ENCODE results near the gene MAMDC2. TPM values are rescaled to one million over a fixed set of nuclear protein-coding genes. Genes with fewer than 3 reads are reported as not detected.

MAMDC2 gene
- total and polyA plus RNA-seq, 2 donors = 0.47 to 1.2 TPM

DNA sequence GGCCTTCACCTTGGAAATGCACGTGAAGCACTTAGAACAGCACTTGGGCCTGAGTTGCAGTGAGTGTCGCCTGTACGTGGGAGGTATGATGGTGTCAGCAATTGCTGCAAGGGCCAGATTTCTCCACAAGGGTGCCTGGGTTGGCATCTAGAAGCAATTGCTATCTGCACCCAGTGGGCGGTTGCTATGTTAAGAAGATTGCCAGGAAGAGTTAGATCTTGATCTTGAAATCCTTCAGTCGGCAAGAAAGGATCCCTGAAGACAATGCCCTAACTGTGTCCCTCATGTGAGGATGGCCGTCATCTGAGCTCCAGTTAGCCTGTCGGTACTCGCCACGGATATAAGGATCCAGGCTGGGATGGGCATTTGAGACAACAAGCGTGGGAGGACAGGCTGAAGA is 62.9 kb downstream of the MAMDC2 start:
- no peaks in the 10 kb centered on the region for H3K9me3 ChIP-seq (ENCODE audit: control insufficient read depth in 2 of 2, insufficient read depth in 1 of 2, low read length in 1 of 2)
- WGBS = 95% methylated on average over 10 of the region's 10 CpGs
- H3K27ac ChIP-seq (ENCODE audit: low read depth in 1 of 2, low read length in 1 of 2) = no peak overlapping the region
- no peak overlapping the region for H3K4me3 ChIP-seq (ENCODE audit: low read length in 2 of 2)
- no peaks in the 10 kb centered on the region for H3K36me3 ChIP-seq (ENCODE audit: control insufficient read depth in 2 of 2, insufficient read depth in 2 of 2, low read length in 1 of 2)
- no peaks in the 10 kb centered on the region for H3K27me3 ChIP-seq (ENCODE audit: control insufficient read depth in 2 of 2, insufficient read depth in 1 of 2, low read length in 1 of 2)
- no peak for DNase-seq (ENCODE audit: low read depth in 6 of 9, low spot score in 9 of 9)
- no peaks in the 10 kb centered on the region for H3K4me1 ChIP-seq (ENCODE audit: control insufficient read depth in 2 of 2, insufficient read depth in 2 of 2, low read length in 2 of 2)

DNA sequence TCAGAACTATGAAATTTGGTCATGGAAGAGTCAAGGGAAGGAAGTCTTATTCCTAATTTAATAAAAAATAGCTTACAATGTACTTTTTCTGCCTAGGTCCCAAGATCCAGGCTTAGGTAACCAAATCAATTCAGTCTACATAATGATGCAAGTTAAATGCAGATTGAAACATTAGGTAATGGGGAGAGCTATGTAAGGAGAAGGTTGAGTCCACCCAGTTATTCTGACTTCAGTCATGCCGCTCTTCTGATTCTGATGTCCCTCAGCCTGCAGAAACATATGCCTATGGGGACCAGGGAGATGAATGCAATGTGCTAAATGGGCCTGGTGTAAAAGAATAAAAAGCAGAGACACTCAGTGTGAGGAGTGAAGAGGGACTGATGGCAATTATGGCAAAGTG is 63.9 kb downstream of the MAMDC2 start:
- H3K36me3 ChIP-seq (ENCODE audit: control insufficient read depth in 2 of 2, insufficient read depth in 2 of 2, low read length in 1 of 2) = no peaks in the 10 kb centered on the region
- H3K9me3 ChIP-seq (ENCODE audit: control insufficient read depth in 2 of 2, insufficient read depth in 1 of 2, low read length in 1 of 2) = no peaks in the 10 kb centered on the region
- WGBS = 100% methylated on average over 1 of the region's 1 CpG
- H3K27me3 ChIP-seq (ENCODE audit: control insufficient read depth in 2 of 2, insufficient read depth in 1 of 2, low read length in 1 of 2) = no peaks in the 10 kb centered on the region
- DNase-seq (ENCODE audit: low read depth in 6 of 9, low spot score in 9 of 9) = no peak
- no peak overlapping the region for H3K27ac ChIP-seq (ENCODE audit: low read depth in 1 of 2, low read length in 1 of 2)
- no peaks in the 10 kb centered on the region for H3K4me1 ChIP-seq (ENCODE audit: control insufficient read depth in 2 of 2, insufficient read depth in 2 of 2, low read length in 2 of 2)
- no peak overlapping the region for H3K4me3 ChIP-seq (ENCODE audit: low read length in 2 of 2)

DNA sequence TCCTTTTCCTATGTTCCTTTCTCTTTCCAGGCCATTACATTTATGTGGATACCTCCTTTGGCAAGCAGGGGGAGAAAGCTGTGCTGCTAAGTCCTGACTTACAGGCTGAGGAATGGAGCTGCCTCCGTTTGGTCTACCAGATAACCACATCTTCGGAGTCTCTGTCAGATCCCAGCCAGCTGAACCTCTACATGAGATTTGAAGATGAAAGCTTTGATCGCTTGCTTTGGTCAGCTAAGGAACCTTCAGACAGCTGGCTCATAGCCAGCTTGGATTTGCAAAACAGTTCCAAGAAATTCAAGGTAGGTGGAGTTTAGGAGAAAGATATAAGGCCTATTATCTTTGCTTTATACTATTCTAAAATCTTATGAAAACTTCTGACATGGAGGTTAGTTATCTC is 64.5 kb downstream of the MAMDC2 start:
- H3K27me3 ChIP-seq (ENCODE audit: control insufficient read depth in 2 of 2, insufficient read depth in 1 of 2, low read length in 1 of 2) = no peaks in the 10 kb centered on the region
- H3K4me1 ChIP-seq (ENCODE audit: control insufficient read depth in 2 of 2, insufficient read depth in 2 of 2, low read length in 2 of 2) = no peaks in the 10 kb centered on the region
- no peaks in the 10 kb centered on the region for H3K36me3 ChIP-seq (ENCODE audit: control insufficient read depth in 2 of 2, insufficient read depth in 2 of 2, low read length in 1 of 2)
- H3K27ac ChIP-seq (ENCODE audit: low read depth in 1 of 2, low read length in 1 of 2) = no peak overlapping the region
- DNase-seq (ENCODE audit: low read depth in 6 of 9, low spot score in 9 of 9) = no peak
- H3K4me3 ChIP-seq (ENCODE audit: low read length in 2 of 2) = no peak overlapping the region
- no peaks in the 10 kb centered on the region for H3K9me3 ChIP-seq (ENCODE audit: control insufficient read depth in 2 of 2, insufficient read depth in 1 of 2, low read length in 1 of 2)
- WGBS = 93% methylated on average over 3 of the region's 3 CpGs

DNA sequence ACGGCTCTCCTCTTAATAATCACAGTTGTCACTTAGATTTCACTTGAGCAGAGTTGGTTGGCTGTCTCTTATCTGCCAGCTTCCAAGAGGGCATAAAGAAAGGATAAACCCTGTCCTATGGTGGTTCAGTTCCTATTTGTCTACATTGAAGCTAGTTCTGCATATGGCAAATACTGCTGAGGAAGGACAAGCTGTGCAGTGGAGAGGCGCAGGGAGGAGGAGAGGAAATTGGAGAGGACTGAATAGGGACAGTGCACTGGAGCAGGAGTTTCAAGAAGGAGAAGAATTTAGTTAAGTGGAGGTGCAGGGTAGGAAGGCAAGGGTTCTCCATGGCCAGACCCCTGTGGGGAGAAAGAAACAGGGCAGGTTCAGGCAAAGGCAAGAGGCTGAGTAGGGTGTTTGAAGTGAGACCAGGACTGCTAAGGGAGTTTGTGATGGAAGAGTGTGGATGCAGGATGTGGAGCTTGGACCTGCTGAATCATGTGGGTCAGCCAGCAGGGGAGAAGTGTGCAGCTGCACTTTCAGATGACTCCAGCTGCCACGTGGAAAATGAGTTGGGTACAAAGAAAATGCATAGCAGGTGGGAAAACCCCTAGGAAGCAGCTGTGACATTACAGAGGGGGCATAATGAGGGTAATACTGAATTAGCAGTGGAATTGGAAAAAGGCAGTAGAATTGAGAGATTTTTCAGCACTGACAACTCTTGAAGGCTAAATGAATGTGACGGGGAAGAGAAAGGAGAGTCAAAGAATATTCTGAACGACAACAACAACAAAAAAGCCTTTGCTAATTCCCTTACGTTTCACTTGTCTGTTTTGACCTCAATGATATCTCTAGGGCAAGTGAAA is 66.8 kb downstream of the MAMDC2 start:
- no peaks in the 10 kb centered on the region for H3K9me3 ChIP-seq (ENCODE audit: control insufficient read depth in 2 of 2, insufficient read depth in 1 of 2, low read length in 1 of 2)
- H3K4me1 ChIP-seq (ENCODE audit: control insufficient read depth in 2 of 2, insufficient read depth in 2 of 2, low read length in 2 of 2) = no peaks in the 10 kb centered on the region
- H3K4me3 ChIP-seq (ENCODE audit: low read length in 2 of 2) = no peak overlapping the region
- no peak overlapping the region for H3K27ac ChIP-seq (ENCODE audit: low read depth in 1 of 2, low read length in 1 of 2)
- 57% methylated on average over 6 of the region's 6 CpGs for WGBS
- no peak for DNase-seq (ENCODE audit: low read depth in 6 of 9, low spot score in 9 of 9)
- H3K36me3 ChIP-seq (ENCODE audit: control insufficient read depth in 2 of 2, insufficient read depth in 2 of 2, low read length in 1 of 2) = no peaks in the 10 kb centered on the region
- no peaks in the 10 kb centered on the region for H3K27me3 ChIP-seq (ENCODE audit: control insufficient read depth in 2 of 2, insufficient read depth in 1 of 2, low read length in 1 of 2)

DNA sequence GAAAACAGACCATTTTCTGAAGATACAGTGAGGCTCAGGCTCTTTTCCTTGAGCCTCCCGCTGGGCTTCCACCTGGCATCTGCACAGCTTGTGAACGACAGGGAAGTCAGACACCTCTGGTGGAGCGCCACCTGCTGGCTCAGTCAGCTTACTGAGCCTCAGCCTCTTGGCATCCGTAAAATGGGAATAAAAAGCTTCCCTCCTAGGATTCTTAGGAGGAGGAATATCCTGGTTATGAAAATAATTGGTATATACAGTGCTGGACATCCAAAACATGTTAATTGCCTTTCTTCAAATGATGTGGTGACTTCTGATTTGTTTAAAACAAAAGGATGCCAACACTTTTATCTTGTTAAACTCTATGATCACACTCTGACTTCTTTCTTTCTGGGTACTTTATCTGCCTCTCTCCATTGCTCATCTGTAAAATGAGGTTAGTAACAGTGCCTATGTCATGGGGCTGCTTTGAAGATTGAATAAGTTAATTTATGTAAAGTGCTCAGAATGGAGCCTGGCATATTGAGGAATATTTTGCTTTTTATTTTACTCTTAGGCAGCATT is 67.5 kb downstream of the MAMDC2 start:
- WGBS = 27% methylated on average over 4 of the region's 4 CpGs
- no peak overlapping the region for H3K4me3 ChIP-seq (ENCODE audit: low read length in 2 of 2)
- DNase-seq (ENCODE audit: low read depth in 6 of 9, low spot score in 9 of 9) = peak in 4 of 9 donors; percentile 13 to 43 (median 28)
- H3K27me3 ChIP-seq (ENCODE audit: control insufficient read depth in 2 of 2, insufficient read depth in 1 of 2, low read length in 1 of 2) = no peaks in the 10 kb centered on the region
- no peaks in the 10 kb centered on the region for H3K4me1 ChIP-seq (ENCODE audit: control insufficient read depth in 2 of 2, insufficient read depth in 2 of 2, low read length in 2 of 2)
- no peaks in the 10 kb centered on the region for H3K9me3 ChIP-seq (ENCODE audit: control insufficient read depth in 2 of 2, insufficient read depth in 1 of 2, low read length in 1 of 2)
- H3K36me3 ChIP-seq (ENCODE audit: control insufficient read depth in 2 of 2, insufficient read depth in 2 of 2, low read length in 1 of 2) = no peaks in the 10 kb centered on the region
- no peak overlapping the region for H3K27ac ChIP-seq (ENCODE audit: low read depth in 1 of 2, low read length in 1 of 2)

DNA sequence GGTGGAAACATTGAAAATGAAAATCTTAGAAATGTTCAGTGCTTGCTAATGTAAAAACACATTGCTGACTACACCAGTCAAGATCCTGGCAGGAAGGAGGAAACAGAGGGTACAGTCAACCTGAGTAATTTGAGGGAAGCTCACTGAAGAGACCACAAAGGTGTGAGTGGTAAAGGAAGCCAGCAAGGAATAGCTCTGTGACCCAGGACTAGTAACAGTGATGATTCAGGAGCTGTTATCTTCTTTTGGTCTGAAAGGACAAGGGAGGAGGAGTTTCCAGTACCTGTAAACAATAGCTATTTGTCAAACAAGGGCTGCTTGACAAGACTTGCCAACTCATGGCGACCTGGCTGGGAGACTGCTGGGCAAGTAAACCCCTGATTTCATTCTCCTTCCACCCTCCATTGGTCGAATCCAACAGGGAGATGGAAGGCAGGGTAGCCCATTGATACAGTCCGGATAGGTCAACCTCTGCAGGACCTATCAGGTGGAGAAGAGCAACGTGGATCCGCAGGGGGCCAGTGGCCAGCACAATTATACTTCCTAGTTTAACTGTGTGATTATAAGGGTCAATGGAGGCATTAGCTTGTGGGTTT is 68.1 kb downstream of the MAMDC2 start:
- no peaks in the 10 kb centered on the region for H3K27me3 ChIP-seq (ENCODE audit: control insufficient read depth in 2 of 2, insufficient read depth in 1 of 2, low read length in 1 of 2)
- H3K4me1 ChIP-seq (ENCODE audit: control insufficient read depth in 2 of 2, insufficient read depth in 2 of 2, low read length in 2 of 2) = no peaks in the 10 kb centered on the region
- no peak overlapping the region for H3K4me3 ChIP-seq (ENCODE audit: low read length in 2 of 2)
- H3K9me3 ChIP-seq (ENCODE audit: control insufficient read depth in 2 of 2, insufficient read depth in 1 of 2, low read length in 1 of 2) = no peaks in the 10 kb centered on the region
- H3K27ac ChIP-seq (ENCODE audit: low read depth in 1 of 2, low read length in 1 of 2) = no peak overlapping the region
- no peaks in the 10 kb centered on the region for H3K36me3 ChIP-seq (ENCODE audit: control insufficient read depth in 2 of 2, insufficient read depth in 2 of 2, low read length in 1 of 2)
- DNase-seq (ENCODE audit: low read depth in 6 of 9, low spot score in 9 of 9) = no peak
- 77% methylated on average over 5 of the region's 5 CpGs for WGBS

DNA sequence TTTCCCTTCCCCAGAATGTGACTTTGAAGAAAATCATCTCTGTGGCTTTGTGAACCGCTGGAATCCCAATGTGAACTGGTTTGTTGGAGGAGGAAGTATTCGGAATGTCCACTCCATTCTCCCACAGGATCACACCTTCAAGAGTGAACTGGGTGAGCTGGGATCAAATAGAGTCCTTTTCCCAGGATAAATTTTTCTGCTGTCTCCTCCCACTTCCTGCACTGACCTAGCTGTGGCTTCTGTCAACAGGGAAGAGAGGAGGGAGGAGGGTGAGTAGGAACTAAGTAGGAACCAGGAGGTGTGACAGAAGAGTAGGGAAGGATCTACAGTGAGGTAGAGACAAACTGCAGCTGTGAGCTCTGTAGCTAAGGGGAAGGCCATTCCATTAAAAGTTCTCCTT is 69.3 kb downstream of the MAMDC2 start:
- H3K27ac ChIP-seq (ENCODE audit: low read depth in 1 of 2, low read length in 1 of 2) = no peak overlapping the region
- WGBS = 99% methylated on average over 2 of the region's 2 CpGs

DNA sequence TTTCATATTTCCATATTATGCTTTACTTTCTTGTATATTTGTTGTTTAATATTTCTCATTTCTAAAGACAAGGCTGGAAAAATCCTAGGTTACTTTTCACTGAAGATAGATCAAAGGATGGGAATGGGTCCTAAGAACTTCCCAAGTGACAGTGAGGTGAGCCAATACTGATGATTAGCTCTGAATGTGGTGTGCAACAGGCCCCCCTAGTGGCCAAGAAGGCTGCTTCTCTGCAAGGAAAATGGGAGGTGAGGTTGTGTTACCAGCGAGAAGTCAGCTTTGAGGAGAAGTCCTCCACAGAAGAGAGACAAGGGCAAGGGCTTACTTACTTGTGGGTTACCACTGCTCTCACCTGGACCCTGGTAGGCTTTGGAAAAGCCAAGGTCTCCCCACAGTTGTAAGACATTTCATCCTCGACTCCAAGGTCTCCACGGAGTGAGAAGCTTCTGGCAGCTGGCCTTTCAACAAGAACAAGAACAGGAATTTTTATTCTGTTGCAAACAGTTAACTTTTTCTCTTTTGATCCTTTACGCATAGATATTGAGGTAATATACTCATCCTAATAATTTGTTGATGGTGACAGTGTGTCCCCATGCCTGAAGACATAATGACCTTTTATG is 69.9 kb downstream of the MAMDC2 start:
- Histone ChIP-seq H3K4me1 (ENCODE audit: control insufficient read depth in 2 of 2, insufficient read depth in 2 of 2, low read length in 2 of 2) (no peaks in the 10 kb centered on the region), H3K27me3 (ENCODE audit: control insufficient read depth in 2 of 2, insufficient read depth in 1 of 2, low read length in 1 of 2) (no peaks in the 10 kb centered on the region), H3K9me3 (ENCODE audit: control insufficient read depth in 2 of 2, insufficient read depth in 1 of 2, low read length in 1 of 2) (no peaks in the 10 kb centered on the region), H3K36me3 (ENCODE audit: control insufficient read depth in 2 of 2, insufficient read depth in 2 of 2, low read length in 1 of 2) (no peaks in the 10 kb centered on the region), H3K27ac (ENCODE audit: low read depth in 1 of 2, low read length in 1 of 2) (no peak overlapping the region), H3K4me3 (ENCODE audit: low read length in 2 of 2) (no peak overlapping the region)
- WGBS = 80% methylated on average over 4 of the region's 4 CpGs
- peak in 2 of 9 donors; percentile 8 to 10 for DNase-seq (ENCODE audit: low read depth in 6 of 9, low spot score in 9 of 9)

More for the DNA sequence above, 69.3 kb downstream of the MAMDC2 start:
- H3K4me1 ChIP-seq (ENCODE audit: control insufficient read depth in 2 of 2, insufficient read depth in 2 of 2, low read length in 2 of 2) = no peaks in the 10 kb centered on the region
- no peak for DNase-seq (ENCODE audit: low read depth in 6 of 9, low spot score in 9 of 9)
- H3K36me3 ChIP-seq (ENCODE audit: control insufficient read depth in 2 of 2, insufficient read depth in 2 of 2, low read length in 1 of 2) = no peaks in the 10 kb centered on the region
- H3K27me3 ChIP-seq (ENCODE audit: control insufficient read depth in 2 of 2, insufficient read depth in 1 of 2, low read length in 1 of 2) = no peaks in the 10 kb centered on the region
- H3K9me3 ChIP-seq (ENCODE audit: control insufficient read depth in 2 of 2, insufficient read depth in 1 of 2, low read length in 1 of 2) = no peaks in the 10 kb centered on the region
- no peak overlapping the region for H3K4me3 ChIP-seq (ENCODE audit: low read length in 2 of 2)

DNA sequence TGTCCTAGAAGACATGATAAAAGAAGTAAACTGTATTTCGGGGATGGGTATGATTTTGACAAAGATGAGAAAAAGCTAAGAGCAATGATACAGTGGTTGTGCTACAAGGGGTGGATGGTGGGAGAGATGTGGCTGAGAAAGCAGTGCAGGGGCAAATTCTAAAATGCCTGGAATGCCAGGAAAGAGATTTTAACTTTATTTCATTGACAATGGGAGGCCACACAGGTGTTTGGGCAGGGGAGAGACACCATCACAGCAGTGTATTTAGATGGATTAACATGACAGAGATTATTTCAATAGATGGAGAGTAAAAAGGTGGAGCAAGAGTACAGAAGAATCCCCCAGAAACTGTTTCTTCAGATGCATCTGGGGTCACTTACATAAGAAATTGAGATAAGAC is 71.2 kb downstream of the MAMDC2 start:
- Histone ChIP-seq H3K27me3 (ENCODE audit: control insufficient read depth in 2 of 2, insufficient read depth in 1 of 2, low read length in 1 of 2) (no peaks in the 10 kb centered on the region), H3K4me3 (ENCODE audit: low read length in 2 of 2) (no peak overlapping the region), H3K36me3 (ENCODE audit: control insufficient read depth in 2 of 2, insufficient read depth in 2 of 2, low read length in 1 of 2) (no peaks in the 10 kb centered on the region), H3K9me3 (ENCODE audit: control insufficient read depth in 2 of 2, insufficient read depth in 1 of 2, low read length in 1 of 2) (no peaks in the 10 kb centered on the region), H3K27ac (ENCODE audit: low read depth in 1 of 2, low read length in 1 of 2) (no peak overlapping the region), H3K4me1 (ENCODE audit: control insufficient read depth in 2 of 2, insufficient read depth in 2 of 2, low read length in 2 of 2) (no peaks in the 10 kb centered on the region)
- WGBS = 98% methylated on average over 1 of the region's 1 CpG
- no peak for DNase-seq (ENCODE audit: low read depth in 6 of 9, low spot score in 9 of 9)
